22Rv1 (cell line): ENCODE measurements around the gene NDUFS6.

Experiments
- ZFX ChIP-seq: fragments of 450-650 bp; IDR thresholded peaks from 2 replicates; pipeline ENCODE4 v1.6.1; 2017; ENCODE audit warnings: antibody characterized with exemption, borderline replicate concordance
- TF ChIP-seq, protein P1 (sequence below): fragments of 450-650 bp; IDR thresholded peaks from 2 replicates; pipeline ENCODE4 v1.5.1; 2017; ENCODE audit warnings: mild to moderate bottlenecking

DNA sequence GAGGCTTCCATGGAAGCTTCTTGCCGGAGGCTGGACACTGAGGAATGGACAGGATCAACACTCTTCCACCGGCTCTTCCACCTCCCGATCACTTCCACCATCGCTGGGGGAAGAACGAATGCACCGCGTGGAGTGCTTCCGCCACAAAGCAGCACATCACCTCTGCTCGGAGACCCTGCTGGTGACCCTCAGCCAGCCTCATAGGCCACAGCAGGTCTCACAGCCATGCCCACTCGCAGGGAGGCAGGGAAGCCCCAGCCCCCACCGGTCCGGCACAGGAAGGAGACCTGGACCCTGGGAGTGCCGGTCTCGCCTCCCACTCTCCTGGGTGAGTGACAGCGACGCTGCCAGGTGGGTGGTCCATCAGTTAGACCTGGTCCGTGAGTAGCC, 6.3 kb upstream of the NDUFS6 start:
- TF ChIP-seq, protein P1, sequence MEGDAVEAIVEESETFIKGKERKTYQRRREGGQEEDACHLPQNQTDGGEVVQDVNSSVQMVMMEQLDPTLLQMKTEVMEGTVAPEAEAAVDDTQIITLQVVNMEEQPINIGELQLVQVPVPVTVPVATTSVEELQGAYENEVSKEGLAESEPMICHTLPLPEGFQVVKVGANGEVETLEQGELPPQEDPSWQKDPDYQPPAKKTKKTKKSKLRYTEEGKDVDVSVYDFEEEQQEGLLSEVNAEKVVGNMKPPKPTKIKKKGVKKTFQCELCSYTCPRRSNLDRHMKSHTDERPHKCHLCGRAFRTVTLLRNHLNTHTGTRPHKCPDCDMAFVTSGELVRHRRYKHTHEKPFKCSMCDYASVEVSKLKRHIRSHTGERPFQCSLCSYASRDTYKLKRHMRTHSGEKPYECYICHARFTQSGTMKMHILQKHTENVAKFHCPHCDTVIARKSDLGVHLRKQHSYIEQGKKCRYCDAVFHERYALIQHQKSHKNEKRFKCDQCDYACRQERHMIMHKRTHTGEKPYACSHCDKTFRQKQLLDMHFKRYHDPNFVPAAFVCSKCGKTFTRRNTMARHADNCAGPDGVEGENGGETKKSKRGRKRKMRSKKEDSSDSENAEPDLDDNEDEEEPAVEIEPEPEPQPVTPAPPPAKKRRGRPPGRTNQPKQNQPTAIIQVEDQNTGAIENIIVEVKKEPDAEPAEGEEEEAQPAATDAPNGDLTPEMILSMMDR = no peak
- TF ChIP-seq ZFX = no peak
